HFF-Myc (cell line): ENCODE results near the gene CCDC149.

Source experiments
- DNase-seq: peaks from one replicate; pipeline ENCODE4 v3.0.0-alpha.2; 2011; ENCODE audit warnings: low read depth; ENCODE audit errors: extremely low read depth
- H3K4me3 ChIP-seq: replicated peaks from 2 replicates; pipeline ENCODE4 v1.5.1; 2011; ENCODE audit warnings: low read depth, mild to moderate bottlenecking, control low read depth, low read length
- CTCF ChIP-seq: IDR thresholded peaks from 2 replicates; pipeline ENCODE4 v1.5.1; 2012; ENCODE audit warnings: mild to moderate bottlenecking, low read depth, low read length, control low read depth; ENCODE audit errors: missing control alignments

CCDC149 gene

GRCh38 chr4:24805566-24805965, 107.3 kb downstream of the CCDC149 start:
- DNase-seq: no peak
- no peak for TF ChIP-seq CTCF
- H3K4me3 ChIP-seq: no peak overlapping the region

GRCh38 chr4:24805067-24805466, 107.8 kb downstream of the CCDC149 start:
- TF ChIP-seq CTCF: no peak
- DNase-seq: no peak
- no peak overlapping the region for H3K4me3 ChIP-seq

- DNase-seq: no peak
- no peak overlapping the region for H3K4me3 ChIP-seq
Observed at GRCh38 chr4:24802648-24803047, 110.2 kb downstream of the CCDC149 start.

GRCh38 chr4:24801136-24801855, 111.5 kb downstream of the CCDC149 start:
- TF ChIP-seq CTCF: no peak
- H3K4me3 ChIP-seq: no peak overlapping the region
- DNase-seq: no peak

More at GRCh38 chr4:24802648-24803047, 110.2 kb downstream of the CCDC149 start:
- no peak for TF ChIP-seq CTCF

- no peak overlapping the region; the same call in 1 of the 2 replicates for H3K4me3 ChIP-seq
- DNase-seq: no peak
- TF ChIP-seq CTCF: no peak
Observed at GRCh38 chr4:24800325-24800895, 112.4 kb downstream of the CCDC149 start.

- TF ChIP-seq CTCF: no peak
- no peak overlapping the region; the same call in 1 of the 2 replicates for H3K4me3 ChIP-seq
- DNase-seq: no peak
Observed at GRCh38 chr4:24799544-24800324, 113.1 kb downstream of the CCDC149 start.
